ENCODE measurements around the gene REXO4. TPM values are rescaled to one million over a fixed set of nuclear protein-coding genes. Genes with fewer than 3 reads are reported as not detected.

Gene REXO4
- total and polyA plus RNA-seq, 2 experiments from 2014 or later: 17.2 to 19.4 TPM

- Histone ChIP-seq H3K79me2 (no peaks in the 10 kb centered on the region), H3K4me3 (no peak overlapping the region), H3K27ac (no peak overlapping the region), H2AFZ (no peak overlapping the region), H3K4me1 (ENCODE audit: insufficient read depth) (no peaks in the 10 kb centered on the region), H3K4me2 (no peak overlapping the region), H3K9me2 (replicated peaks; ENCODE audit: insufficient read depth) (no peaks in the 10 kb centered on the region), H4K20me1 (ENCODE audit: insufficient read depth, poor library complexity, severe bottlenecking) (no peaks in the 10 kb centered on the region), H3K27me3 (no peaks in the 10 kb centered on the region), H3K9me3 (ENCODE audit: low read depth) (no peaks in the 10 kb centered on the region), H3K36me3 (replicated peaks; ENCODE audit: insufficient read depth, low read depth) (no peaks in the 10 kb centered on the region)
- 89% methylated on average over 4 of the region's 4 CpGs for WGBS (ENCODE audit: low lambda C conversion rate, missing lambda C conversion rate)
- DNase-seq (ENCODE audit: low spot score): no peak
- TF ChIP-seq EZH2 (IDR thresholded peaks at IDR 0.05; ENCODE audit: borderline replicate concordance) (no peak), EZH2phosphoT487 (IDR thresholded peaks at IDR 0.05; ENCODE audit: low read depth, severe bottlenecking, unreplicated experiment) (no peak)
- TF ChIP-seq, protein P1, sequence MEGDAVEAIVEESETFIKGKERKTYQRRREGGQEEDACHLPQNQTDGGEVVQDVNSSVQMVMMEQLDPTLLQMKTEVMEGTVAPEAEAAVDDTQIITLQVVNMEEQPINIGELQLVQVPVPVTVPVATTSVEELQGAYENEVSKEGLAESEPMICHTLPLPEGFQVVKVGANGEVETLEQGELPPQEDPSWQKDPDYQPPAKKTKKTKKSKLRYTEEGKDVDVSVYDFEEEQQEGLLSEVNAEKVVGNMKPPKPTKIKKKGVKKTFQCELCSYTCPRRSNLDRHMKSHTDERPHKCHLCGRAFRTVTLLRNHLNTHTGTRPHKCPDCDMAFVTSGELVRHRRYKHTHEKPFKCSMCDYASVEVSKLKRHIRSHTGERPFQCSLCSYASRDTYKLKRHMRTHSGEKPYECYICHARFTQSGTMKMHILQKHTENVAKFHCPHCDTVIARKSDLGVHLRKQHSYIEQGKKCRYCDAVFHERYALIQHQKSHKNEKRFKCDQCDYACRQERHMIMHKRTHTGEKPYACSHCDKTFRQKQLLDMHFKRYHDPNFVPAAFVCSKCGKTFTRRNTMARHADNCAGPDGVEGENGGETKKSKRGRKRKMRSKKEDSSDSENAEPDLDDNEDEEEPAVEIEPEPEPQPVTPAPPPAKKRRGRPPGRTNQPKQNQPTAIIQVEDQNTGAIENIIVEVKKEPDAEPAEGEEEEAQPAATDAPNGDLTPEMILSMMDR (IDR thresholded peaks at IDR 0.05; ENCODE audit: poor library complexity): no peak
Measured at GRCh38 chr9:133439337-133439736, 21.5 kb upstream of the REXO4 start.

- Histone ChIP-seq H3K27ac (no peak overlapping the region), H3K79me2 (no peaks in the 10 kb centered on the region), H3K4me1 (ENCODE audit: insufficient read depth) (no peaks in the 10 kb centered on the region), H4K20me1 (ENCODE audit: insufficient read depth, poor library complexity, severe bottlenecking) (no peaks in the 10 kb centered on the region), H3K27me3 (no peaks in the 10 kb centered on the region), H3K36me3 (replicated peaks; ENCODE audit: insufficient read depth, low read depth) (no peaks in the 10 kb centered on the region), H3K4me2 (no peak overlapping the region), H2AFZ (no peak overlapping the region), H3K9me2 (replicated peaks; ENCODE audit: insufficient read depth) (no peaks in the 10 kb centered on the region), H3K4me3 (no peak overlapping the region), H3K9me3 (ENCODE audit: low read depth) (no peaks in the 10 kb centered on the region)
- 93% methylated on average over 19 of the region's 20 CpGs for WGBS (ENCODE audit: low lambda C conversion rate, missing lambda C conversion rate)
- TF ChIP-seq EZH2 (IDR thresholded peaks at IDR 0.05; ENCODE audit: borderline replicate concordance) (no peak), EZH2phosphoT487 (IDR thresholded peaks at IDR 0.05; ENCODE audit: low read depth, severe bottlenecking, unreplicated experiment) (no peak)
- TF ChIP-seq, protein P1 (IDR thresholded peaks at IDR 0.05; ENCODE audit: poor library complexity): peak; percentile 15
- DNase-seq (ENCODE audit: low spot score): no peak
Measured at GRCh38 chr9:133437753-133438531, 20.1 kb upstream of the REXO4 start.

DNA sequence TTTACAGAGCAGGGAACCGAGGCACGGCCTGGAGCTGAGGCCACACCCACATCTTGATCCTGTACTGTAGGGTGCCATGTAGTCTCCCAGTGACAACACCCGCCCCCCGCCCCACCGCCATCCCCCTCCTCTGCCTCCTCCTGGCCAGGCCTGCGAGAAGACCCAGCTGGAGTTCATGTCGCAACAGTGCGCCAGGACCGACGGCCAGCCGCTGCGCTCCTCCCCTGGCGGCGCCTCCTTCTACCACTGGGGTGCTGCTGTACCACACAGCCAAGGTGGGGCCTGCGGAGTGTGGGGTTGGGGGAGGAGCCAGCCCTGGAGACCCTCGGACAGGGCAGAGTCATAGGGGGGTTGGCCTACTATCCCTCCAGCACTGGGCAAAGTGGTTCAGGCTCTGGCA is 18.9 kb upstream of the REXO4 start:
- H3K27me3 ChIP-seq: no peaks in the 10 kb centered on the region
- H3K4me2 ChIP-seq: no peak overlapping the region
- no peaks in the 10 kb centered on the region for H3K4me1 ChIP-seq (ENCODE audit: insufficient read depth)
- 96% methylated on average over 5 of the region's 16 CpGs for WGBS (ENCODE audit: low lambda C conversion rate, missing lambda C conversion rate)
- no peaks in the 10 kb centered on the region for H4K20me1 ChIP-seq (ENCODE audit: insufficient read depth, poor library complexity, severe bottlenecking)
- H2AFZ ChIP-seq: no peak overlapping the region
- no peak overlapping the region for H3K27ac ChIP-seq
- no peaks in the 10 kb centered on the region for H3K9me2 ChIP-seq (replicated peaks; ENCODE audit: insufficient read depth)
- H3K36me3 ChIP-seq (replicated peaks; ENCODE audit: insufficient read depth, low read depth): no peaks in the 10 kb centered on the region
- no peaks in the 10 kb centered on the region for H3K9me3 ChIP-seq (ENCODE audit: low read depth)
- TF ChIP-seq, protein P1 (IDR thresholded peaks at IDR 0.05; ENCODE audit: poor library complexity): no peak
- TF ChIP-seq EZH2 (IDR thresholded peaks at IDR 0.05; ENCODE audit: borderline replicate concordance) (no peak), EZH2phosphoT487 (IDR thresholded peaks at IDR 0.05; ENCODE audit: low read depth, severe bottlenecking, unreplicated experiment) (no peak)
- H3K4me3 ChIP-seq: no peak overlapping the region
- H3K79me2 ChIP-seq: no peaks in the 10 kb centered on the region
- DNase-seq (ENCODE audit: low spot score): no peak
